ENCODE results near the gene ANK3. TPM values are rescaled to one million over a fixed set of nuclear protein-coding genes. Genes with fewer than 3 reads are reported as not detected.

The ANK3 gene
- total and polyA plus RNA-seq, 2 experiments from 2014 or later = 26.2 to 49.0 TPM

GRCh38 chr10:60000747-60001146 lies 388.9 kb downstream of the ANK3 start:
- no peaks in the 10 kb centered on the region for H3K4me1 ChIP-seq (ENCODE audit: insufficient read depth)
- H3K9me2 ChIP-seq (replicated peaks; ENCODE audit: insufficient read depth) = no peaks in the 10 kb centered on the region
- H3K79me2 ChIP-seq = no peaks in the 10 kb centered on the region
- TF ChIP-seq CTCF (IDR thresholded peaks at IDR 0.05; ENCODE audit: poor library complexity) (no peak), EZH2phosphoT487 (IDR thresholded peaks at IDR 0.05; ENCODE audit: low read depth, severe bottlenecking, unreplicated experiment) (no peak)
- H3K9me3 ChIP-seq (ENCODE audit: low read depth) = no peaks in the 10 kb centered on the region
- H3K27ac ChIP-seq = no peak overlapping the region
- WGBS (ENCODE audit: low lambda C conversion rate, missing lambda C conversion rate) = 93% methylated on average over 3 of the region's 3 CpGs
- no peaks in the 10 kb centered on the region for H3K36me3 ChIP-seq (replicated peaks; ENCODE audit: insufficient read depth, low read depth)
- H4K20me1 ChIP-seq (ENCODE audit: insufficient read depth, poor library complexity, severe bottlenecking) = no peaks in the 10 kb centered on the region
- no peaks in the 10 kb centered on the region for H3K27me3 ChIP-seq
- no peak for DNase-seq (ENCODE audit: low spot score)
- no peak overlapping the region for H3K4me2 ChIP-seq
- no peak overlapping the region for H2AFZ ChIP-seq
- H3K4me3 ChIP-seq = no peak overlapping the region

DNA sequence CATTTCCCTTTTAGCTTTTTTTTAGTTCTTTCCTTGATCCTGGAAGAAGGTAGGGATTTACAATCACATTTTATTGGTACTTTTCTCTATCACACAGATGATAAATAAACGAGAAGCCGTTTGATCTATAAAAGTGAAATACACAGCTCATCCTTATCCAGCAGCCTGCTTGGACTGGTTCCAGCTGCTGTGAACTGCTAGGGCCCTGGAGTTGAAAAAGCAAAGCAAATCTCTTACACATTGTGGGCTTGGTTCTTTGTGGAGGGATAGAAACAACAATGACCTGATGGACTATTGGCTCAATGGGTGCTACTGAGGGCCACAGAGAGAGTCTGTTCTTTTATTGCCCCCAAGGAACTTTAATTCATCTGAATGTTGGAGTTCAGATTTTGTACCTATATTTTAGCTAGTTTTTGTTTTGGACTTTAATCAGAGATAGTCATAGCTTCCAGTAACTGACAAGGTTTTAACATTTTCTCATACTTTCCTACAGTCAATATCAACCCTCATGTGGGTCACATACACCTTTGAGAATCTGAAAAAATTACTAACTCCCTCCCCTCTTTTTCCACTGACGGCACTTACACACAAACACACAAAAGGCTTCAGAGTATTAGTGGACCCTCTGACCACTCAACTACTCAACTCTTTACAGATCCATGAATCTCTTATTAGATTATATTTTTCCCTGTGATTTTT lies 391.7 kb downstream of the ANK3 start:
- H4K20me1 ChIP-seq (ENCODE audit: insufficient read depth, poor library complexity, severe bottlenecking) = no peaks in the 10 kb centered on the region
- no peak overlapping the region for H3K4me3 ChIP-seq
- no peaks in the 10 kb centered on the region for H3K9me3 ChIP-seq (ENCODE audit: low read depth)
- no peaks in the 10 kb centered on the region for H3K79me2 ChIP-seq
- H3K4me2 ChIP-seq = no peak overlapping the region
- DNase-seq (ENCODE audit: low spot score) = no peak
- H3K27me3 ChIP-seq = no peaks in the 10 kb centered on the region
- no peak overlapping the region for H3K27ac ChIP-seq
- H3K36me3 ChIP-seq (replicated peaks; ENCODE audit: insufficient read depth, low read depth) = no peaks in the 10 kb centered on the region
- H3K4me1 ChIP-seq (ENCODE audit: insufficient read depth) = no peaks in the 10 kb centered on the region
- 66% methylated on average over 3 of the region's 3 CpGs for WGBS (ENCODE audit: low lambda C conversion rate, missing lambda C conversion rate)
- no peak for TF ChIP-seq CTCF (IDR thresholded peaks at IDR 0.05; ENCODE audit: poor library complexity)
- no peak for TF ChIP-seq EZH2phosphoT487 (IDR thresholded peaks at IDR 0.05; ENCODE audit: low read depth, severe bottlenecking, unreplicated experiment)
- TF ChIP-seq EZH2 (IDR thresholded peaks at IDR 0.05; ENCODE audit: borderline replicate concordance) = no peak
- no peaks in the 10 kb centered on the region for H3K9me2 ChIP-seq (replicated peaks; ENCODE audit: insufficient read depth)
- H2AFZ ChIP-seq = no peak overlapping the region

DNA sequence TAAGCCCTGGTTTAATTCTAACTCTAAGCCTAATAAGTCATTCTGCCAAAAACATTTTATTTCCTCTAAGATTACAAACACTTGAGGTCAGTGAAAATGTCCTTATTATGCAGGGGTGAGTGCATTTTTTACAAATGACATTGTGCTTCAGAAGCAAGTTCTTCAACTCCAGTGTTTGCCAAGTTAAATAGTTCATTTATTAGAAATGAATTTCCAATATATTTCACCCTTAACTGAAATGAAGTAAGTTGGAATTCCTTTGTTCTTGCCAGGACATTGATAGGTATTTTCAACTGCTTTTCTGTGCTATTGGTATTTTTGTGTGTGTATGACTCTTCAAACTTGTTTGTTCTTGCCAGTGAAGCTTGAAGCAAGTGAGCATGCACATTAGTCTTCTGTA lies 393.8 kb downstream of the ANK3 start:
- H3K4me1 ChIP-seq (ENCODE audit: insufficient read depth) = peaks cover 4% of the 10 kb centered on the region
- no peaks in the 10 kb centered on the region for H4K20me1 ChIP-seq (ENCODE audit: insufficient read depth, poor library complexity, severe bottlenecking)
- TF ChIP-seq CTCF (IDR thresholded peaks at IDR 0.05; ENCODE audit: poor library complexity) = no peak
- TF ChIP-seq EZH2 (IDR thresholded peaks at IDR 0.05; ENCODE audit: borderline replicate concordance) = no peak
- no peak for TF ChIP-seq EZH2phosphoT487 (IDR thresholded peaks at IDR 0.05; ENCODE audit: low read depth, severe bottlenecking, unreplicated experiment)
- H3K79me2 ChIP-seq = no peaks in the 10 kb centered on the region
- no peaks in the 10 kb centered on the region for H3K27me3 ChIP-seq
- no peaks in the 10 kb centered on the region for H3K9me3 ChIP-seq (ENCODE audit: low read depth)
- H2AFZ ChIP-seq = no peak overlapping the region
- H3K4me2 ChIP-seq = no peak overlapping the region
- H3K4me3 ChIP-seq = no peak overlapping the region
- no peaks in the 10 kb centered on the region for H3K36me3 ChIP-seq (replicated peaks; ENCODE audit: insufficient read depth, low read depth)
- no peak overlapping the region for H3K27ac ChIP-seq
- no peak for DNase-seq (ENCODE audit: low spot score)
- no peaks in the 10 kb centered on the region for H3K9me2 ChIP-seq (replicated peaks; ENCODE audit: insufficient read depth)
